Stimulated activated CD4-positive, alpha-beta T cell treated with anti-CD3 and anti-CD28 coated beads, Interleukin-2, amount 100 ng/mL, for 24 hours (primary cell): ENCODE measurements around the gene ARF3.

ENCODE experiments used
- DNase-seq, 2 donors: peaks; one replicate each; pipeline ENCODE4 v3.0.0-alpha.2; 2020

ARF3 gene

DNA sequence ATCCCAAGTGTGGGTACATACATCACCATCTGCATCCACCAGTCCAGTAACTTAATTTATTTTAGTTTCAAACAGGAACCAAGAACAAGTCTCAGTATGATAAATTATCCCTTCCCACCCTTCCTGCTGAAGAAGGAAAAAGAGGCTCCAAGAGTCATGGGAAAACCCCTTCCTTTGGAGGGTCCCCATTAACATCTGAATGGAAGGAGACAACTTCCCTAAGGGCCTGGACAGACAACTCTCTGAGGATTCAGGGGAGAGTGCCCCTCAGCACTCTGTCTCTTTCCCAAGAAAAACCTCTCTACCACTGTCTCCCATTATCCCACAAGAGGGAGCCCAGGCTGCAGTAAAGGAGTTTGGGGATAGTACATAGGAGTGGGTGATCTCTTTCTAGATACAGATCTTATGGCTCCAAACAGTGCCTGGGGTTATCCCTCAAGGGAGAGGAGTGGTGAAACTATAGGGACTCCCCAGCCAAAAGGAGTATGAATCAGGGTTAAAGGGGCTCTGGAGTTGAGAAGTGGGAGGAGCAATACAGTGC, 8.1 kb upstream of the ARF3 start:
- no peak for DNase-seq

DNA sequence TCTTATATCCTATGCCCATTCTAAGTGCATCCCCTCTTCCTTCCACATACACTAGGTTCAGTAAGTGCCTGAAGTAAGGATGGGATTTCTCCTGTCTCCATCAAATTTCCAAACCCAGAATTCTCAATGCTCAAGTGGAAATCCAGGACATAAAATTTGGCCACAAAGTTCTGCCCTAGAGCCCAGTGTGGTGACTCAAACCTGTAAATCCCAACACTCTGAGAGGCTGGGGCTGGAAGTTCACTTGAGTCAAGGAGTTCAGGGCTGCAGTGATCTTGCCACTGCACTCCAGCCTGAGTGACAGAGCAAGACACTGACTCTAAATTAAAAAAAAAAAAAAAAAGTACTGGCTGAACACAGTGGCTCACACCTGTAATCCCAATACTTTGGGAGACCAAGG, 4.5 kb upstream of the ARF3 start:
- DNase-seq: no peak

DNA sequence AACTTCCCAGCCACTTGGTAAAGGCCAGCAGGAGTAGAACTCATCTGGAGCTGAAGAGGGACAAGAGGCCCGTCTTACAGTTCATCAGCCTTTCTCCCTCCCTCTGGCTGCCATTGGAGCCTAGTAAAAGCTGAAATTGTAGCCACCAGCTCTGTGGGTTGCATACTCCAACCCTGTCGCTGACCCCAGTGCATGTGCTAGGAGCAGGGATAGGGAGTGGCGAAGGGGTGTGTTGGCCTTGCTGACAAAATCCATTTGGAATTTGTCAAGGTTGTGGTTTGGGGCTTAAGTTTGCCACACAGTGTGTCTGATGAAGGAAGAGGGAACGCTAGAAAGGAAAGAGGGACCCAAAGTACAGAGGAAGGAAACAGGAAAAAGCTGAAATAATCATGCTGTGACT, 4.0 kb upstream of the ARF3 start:
- no peak for DNase-seq

DNA sequence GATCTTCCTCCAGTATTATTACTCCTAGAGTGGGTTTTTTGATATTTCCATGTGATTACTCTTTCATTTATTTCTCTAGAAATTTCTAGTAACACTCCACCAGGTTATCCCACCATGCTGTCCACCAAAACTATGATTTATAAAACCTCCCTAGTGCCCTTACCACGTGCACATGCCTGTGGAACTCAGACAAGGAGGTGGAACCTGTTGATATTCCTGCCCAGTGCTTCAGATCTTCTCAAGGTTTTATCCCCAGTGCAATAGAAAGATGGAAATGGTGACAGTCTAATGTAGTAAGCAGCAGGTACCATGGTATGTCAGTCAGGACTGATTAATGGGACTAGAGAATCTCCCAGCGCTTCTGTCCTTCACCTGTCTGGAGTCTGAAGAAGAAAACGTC, 3.5 kb upstream of the ARF3 start:
- no peak for DNase-seq

DNA sequence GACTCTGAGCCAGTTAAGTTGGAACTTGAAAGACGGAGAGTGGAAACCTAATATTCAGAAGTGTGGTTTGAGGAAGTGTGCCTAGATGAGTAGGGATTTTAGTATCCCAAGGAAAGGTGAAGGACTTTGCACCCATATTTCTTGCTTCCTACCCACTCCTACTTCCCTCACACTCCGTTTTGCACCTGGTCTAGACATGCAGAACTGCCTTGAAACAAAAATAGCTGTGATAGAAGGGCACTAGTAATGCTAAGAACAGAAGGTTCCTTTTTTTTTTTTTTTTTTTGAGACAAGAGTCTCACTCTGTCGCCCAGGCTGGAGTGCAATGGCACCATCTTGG, 732 bp upstream of the ARF3 start:
- no peak for DNase-seq

DNA sequence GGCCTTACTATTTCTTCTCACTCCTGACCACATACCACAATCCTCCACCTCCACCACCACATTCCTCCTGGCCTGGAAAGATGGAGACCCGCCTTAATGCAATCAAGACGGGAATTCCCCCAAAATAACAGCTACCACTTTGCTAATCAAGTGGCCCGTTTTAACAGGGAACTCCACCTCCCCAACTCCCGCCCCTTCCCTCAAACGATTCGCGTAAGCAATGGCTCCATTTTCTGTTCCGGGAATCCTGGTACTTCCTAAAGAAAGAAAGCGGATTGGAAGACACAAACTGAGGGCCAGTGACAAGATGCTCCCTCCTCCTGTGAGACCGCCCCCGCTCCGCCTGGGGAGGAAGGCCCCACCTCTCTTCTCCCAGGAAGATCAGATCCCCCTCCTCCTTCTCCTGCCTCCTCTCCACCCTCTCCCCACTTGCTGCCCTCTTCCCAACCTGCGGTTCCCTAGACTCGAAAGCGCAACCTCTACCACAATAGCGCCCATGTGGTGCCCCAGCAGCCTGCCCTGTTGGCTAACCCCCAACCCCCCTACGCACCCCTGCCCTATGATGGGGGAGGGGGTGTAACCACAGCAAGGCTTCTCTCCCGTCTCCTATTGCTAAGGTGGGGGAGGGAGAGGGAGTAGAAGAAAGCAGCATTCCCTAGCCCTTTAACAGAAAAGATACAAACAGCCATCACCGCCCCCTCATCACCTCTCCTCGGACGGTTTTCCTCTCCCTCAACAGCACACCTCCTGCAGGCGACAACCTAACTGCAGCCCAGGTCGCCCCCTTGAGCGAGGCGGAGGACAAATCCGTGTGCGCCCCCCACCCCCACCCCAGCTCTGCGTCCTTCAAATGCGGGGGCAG, 777 bp downstream of the ARF3 start:
- DNase-seq: peak; percentile 28 to 42

DNA sequence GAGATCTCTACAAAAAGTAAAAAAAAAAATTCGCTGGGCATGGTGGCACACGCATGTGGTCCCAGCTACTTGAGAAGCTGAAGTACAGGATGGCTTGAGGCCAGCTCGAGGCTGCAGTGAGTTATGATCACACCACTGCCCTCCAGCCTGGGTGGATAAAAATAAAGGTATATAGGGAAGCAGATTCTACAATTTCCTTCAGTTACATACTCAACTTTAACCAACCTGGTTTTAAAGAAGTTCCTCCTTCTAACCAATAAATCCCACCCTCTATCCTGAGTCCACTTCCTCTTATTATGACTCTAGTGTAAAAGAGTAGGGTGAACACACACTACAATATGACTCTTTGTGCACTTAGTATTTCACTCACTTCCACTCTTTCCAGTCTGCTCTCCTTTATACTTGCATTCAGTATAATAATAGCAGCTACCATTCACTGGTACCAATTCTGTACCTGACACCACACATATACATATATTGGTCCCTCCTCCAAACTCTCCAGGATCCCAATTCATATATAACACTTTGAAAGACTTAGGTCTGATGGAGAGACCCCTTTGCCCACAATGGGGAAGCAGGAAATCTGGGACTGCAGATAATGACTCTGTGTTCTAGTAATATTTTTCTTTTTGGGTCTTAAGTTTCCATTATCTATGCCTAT, 2.3 kb downstream of the ARF3 start:
- DNase-seq: no peak

DNA sequence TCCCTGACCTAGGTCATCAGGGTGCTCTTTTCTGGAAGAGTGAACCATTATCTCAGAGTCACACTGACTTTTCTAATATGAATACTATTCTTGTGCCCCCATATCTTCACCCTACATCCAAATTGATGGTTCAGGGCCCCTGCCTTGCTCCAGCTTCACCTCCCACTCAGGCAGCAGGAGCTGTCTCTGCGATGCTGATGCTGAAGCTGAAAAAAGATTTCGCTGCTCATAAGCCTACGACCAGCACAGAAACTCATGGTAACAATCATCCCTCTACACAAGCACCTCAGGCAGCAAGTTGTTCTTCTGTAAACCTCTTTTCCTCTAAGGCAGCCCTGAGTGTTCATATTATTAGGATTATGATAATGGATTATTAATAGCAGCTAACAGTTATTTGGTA, 3.2 kb downstream of the ARF3 start:
- DNase-seq: no peak

DNA sequence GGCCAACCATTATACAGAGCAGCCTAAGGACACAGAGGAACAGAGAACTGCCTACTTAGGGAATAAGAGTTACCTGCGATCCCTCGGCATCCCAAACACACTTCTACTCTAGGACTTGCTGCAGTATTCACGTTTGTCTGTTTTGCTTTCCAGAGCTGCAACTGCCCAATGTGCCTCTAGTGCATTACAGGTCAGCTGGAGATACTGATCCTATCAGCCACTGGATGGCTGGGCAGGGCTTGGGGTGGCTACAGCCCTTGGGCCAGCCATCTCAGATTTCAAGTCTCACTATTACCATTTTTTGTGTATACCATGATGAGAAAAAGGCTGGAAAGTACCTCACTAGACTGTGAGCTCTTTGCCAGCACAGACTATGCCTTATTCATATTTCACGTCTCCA, 4.6 kb downstream of the ARF3 start:
- DNase-seq: no peak

DNA sequence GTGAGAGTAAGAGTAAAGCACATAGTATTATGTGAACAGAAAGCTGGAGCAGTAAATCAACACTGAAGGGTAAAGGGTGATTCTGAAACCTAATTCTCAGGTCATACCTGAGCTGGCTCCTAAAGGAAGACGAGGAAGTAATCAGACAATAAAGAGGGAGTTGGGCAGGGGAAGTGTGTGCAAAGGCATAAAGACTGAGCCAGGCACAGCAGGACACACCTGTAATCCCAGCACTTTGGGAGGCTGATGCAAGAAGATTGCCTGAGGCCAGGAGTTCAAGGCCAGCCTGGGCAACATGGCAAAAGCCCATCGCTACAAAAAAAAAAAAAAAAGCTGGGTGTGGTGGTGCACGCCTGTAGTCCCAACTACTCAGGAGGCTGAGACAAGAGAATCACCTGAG, 9.6 kb downstream of the ARF3 start:
- DNase-seq: no peak

DNA sequence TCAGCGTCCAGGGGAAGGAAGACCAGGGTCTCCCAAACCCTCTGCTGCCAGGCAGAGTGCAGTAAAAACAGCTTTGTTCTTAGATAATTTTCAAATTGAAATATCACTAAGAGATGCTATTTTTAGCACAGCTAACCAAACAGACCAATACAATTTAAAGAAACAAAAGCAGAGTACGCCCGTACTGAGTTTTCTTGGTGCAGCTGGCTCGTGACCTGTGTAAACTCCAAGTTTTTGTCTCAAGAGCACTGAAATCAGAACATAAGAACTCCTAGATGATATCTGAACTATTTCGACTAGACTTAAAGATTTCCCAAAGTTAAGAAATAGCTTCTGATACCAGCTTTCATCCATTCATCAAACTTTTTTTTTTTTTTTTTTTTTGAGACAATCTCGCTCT, 10.3 kb downstream of the ARF3 start:
- no peak for DNase-seq

DNA sequence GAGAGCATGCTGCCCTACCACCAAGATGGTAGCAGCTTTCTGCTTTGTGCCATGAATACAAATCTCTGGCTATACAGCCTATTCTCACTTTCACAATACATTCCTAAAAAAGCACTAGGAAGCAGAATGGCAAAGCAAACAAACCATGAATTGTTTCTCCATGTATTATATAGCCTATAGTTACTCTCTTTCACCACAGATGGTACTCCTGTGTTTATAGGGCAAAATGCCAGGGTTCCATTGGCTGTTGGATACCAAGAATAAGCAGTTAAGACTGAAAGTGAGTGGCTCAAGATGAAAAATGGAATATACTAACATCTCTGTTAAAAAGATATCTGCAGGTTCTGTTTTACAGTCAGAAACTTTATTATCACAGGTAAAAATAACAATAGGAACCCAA, 11.1 kb downstream of the ARF3 start:
- DNase-seq: no peak

DNA sequence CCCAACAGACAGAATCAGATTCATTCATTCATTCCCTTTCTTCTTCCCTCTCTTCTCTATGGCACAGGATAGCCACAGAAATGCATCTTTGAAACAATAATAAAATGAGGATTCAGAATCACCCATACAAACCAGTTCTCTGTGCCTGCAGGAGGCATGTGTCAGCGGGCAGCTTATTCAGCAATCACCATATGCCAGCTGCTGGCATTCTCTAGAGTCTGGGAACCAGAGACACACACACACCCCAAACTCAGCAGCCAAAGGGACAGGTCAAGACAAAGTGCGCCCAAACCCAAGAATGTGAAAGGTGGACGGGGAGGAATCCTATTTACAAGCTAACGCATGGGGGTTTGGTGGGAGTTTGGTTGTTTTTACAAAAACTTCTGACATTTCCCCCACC, 14.1 kb downstream of the ARF3 start:
- DNase-seq: no peak

DNA sequence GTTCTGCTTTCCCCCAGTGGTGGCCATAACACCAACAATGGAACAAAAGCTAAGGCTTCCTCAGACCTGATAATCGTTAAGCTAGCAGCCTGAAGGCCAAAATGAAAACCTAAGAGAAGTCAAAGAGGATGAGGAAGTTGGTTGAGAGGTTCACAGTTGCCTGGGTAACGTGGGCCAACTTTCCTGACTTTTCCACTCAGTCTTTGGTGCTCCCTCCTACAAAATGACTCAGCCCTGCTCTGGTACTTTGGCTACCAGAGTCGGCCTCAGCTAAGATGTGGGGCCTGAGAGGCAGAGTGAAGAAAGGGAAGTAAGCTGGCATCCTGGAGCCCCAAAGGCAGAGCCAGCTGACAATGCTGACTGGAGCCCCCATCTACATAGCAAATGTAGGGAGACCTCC, 17.1 kb downstream of the ARF3 start:
- DNase-seq: no peak

DNA sequence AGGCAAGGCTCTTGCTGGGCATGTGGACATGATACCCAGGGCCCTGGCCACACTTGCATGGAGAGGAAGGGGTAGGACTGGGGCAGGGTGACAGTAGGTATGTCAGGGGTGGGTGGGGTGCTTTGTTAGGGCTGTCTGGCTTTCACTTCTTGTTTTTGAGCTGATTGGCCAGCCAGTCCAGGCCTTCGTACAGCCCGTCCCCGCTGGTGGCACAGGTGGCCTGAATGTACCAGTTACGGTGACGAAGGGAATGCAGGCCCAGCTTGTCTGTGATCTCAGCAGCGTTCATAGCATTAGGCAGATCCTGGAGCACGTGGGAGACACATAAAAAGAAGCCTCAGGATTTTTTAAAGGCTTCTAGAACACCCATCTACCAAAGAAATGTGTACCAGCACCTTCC, 18.5 kb downstream of the ARF3 start:
- DNase-seq: no peak

DNA sequence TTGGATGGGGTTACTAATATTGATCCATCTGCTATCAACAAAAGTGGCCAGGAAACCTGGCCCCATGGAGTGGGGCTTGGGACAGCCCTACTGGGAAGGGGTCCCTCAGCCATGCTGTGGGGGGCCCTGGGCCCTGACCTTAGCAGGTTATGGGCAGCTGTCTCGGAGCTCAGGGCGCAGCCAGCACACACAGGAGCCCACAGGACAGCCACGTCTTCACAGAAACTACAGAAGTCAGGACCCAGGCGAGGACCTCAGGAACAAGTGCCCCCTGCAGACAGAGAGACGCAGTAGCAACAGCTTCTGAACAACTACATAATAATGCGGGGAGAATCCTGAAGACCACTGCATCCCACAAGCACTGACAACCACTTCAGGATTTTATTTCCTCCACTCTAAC, 20.1 kb downstream of the ARF3 start:
- no peak for DNase-seq

DNA sequence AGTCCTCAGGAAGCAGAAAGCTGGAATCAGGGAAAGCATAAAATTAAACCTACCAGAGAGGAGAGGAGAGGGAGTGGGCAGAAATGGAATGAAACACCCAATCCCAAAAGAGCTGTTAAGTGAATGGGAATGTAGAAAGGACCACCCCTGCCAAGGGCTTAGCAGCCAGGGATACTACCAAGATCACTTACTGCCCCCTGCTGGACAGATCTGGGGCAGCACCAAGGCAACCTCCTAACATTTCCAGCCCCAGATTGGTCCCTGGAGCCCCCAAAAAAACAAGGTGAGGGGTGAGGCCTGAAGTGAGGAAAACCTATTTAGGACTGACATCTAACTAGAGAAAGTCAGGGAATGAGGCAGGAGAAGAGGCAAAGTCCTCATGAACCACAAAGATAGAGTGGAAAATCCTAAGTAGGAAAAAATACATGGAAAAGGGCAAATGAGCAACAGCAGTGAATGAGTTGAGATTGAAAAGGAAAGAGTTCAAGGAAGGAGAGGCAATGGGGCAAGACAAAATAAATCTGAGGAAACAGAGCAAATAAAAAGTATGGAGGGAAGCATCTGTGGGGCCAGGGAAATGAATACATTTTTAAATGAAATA, 20.8 kb downstream of the ARF3 start:
- DNase-seq: peak; percentile 88 to 90

DNA sequence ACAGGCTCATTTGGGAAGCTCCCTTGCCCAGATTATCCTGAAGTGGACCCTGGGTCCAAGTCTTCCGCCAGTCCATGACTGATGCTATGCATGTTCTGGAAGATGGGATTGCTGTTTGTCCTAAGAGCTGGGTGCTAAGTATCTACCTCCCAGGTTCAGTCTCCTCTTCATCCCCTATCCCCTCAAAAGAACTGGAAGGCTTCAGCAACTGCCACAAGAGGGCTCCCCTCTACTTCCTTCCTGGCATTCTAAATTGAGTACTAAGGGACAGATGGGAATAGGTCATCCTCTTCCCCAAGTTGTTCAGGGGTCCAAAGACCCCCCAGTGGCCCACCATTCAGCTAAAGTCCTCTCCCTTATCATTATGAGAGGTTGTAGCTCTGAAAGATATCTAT, 23.0 kb downstream of the ARF3 start:
- no peak for DNase-seq

DNA sequence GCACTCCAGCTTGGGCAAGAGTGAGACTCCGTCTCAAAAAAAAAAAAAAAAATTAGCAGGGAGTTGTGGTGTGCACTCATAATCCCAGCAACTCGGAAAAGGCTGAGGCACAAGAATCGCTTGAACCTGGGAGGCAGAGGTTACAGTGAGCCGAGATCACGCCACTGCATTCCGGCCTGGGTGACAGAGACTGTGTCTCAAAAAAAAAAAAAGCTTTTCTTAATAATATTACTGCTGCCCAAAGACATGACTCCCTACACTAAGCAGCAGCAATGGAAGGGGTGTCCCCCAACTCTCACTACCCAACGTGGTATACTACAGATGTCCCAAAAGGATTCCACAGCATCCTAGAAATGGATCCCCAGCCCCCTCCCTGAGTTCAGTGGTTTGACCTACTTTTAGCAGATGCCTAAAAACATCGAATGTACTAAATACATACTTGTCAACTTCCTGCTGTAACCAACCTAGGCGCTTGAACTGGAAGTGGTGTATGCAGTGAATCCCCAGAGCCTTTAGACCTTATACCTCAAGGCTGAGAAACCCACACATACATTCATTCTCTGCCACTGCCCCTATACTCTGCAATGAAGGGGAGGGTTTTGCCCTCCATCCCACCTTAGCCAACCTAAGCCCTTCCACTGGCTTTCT, 23.5 kb downstream of the ARF3 start:
- no peak for DNase-seq

DNA sequence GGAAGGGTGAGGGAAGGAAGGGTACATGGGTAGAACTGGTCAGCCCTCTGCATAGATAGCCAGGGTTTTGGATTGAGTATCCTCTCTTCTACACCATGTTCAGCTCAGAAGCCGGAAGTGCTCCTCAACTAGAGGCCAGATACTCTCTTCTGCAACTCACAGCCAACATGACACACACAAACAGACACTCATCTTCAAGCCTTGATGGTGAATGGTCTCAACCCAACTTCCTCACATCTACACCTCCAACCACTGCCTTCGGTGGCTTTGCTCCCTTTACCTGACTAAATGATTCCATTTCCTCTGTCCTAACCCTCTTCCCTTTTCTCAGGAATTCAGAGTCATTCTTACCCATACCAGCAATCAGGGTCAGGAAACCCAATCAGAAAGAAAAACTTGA, 24.4 kb downstream of the ARF3 start:
- DNase-seq: no peak

DNA sequence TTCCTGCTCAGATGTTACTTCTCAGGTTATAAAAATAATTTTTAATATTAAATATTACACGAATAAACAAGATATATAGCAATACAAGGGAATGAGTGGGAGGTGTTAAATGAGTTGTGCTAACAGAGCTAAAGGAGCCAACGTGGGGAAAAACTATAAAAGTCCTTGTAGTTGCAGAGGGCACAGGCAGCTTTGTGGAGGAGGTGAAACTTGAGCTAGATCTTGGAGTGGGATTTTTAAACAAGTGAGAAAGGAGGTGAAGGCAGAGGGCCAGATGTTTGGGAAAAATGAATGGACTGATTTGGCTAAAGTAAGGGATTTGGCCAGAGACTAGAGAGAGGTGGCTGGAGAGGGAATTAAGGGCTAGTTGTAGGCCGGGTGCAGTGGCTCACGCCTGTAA, 26.8 kb downstream of the ARF3 start:
- no peak for DNase-seq

DNA sequence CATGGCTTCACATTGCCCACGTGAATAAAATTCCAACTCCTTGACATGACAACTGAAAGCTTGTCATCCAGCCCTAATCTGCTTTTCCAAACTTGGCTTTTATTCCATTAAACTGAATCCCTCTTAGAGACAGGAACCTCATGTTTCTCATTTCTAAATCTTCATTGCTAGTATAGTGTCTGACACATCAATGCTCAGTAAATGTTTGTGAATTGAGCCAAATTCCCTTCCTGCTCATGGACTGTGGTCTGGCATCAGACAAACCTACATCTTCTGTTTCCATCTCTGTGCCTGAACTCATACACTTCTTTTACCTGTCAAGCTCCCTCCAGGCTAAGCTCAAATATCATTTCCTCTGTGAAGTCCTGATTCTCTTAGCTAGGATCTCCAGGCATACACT, 27.7 kb downstream of the ARF3 start:
- DNase-seq: no peak

DNA sequence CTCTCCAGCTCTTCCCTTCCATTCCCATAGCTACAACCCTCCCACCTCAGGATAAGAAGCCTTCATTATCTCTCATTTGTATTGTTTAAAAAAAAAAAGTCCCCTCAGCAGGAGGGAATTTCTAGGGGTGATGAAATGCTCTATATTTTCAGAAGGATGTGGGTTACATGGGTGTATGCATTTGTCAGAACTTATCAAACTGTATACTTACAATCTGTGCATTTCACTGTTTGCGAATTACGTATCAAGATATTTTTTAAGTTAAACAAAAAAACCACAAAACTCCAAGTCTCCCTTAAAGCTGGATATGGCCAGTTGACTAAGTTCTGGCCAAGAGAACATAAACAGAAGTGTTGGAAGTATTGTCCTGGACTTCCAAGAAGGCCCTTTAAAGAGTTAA, 30.0 kb downstream of the ARF3 start:
- DNase-seq: no peak
